ENCODE results near the gene G0S2.
A peak's percentile ranks its signal among the peaks of the same experiment; 100 is the strongest.

Gene G0S2

GRCh38 chr1:209674957-209675564, at the start of gene G0S2:
Gene G0S2 (plus strand): TSS chr1:209675412. CDS start chr1:209675685, 273 bp downstream.
- peak; percentile 0 to 61 for DNase-seq

GRCh38 chr1:209625791-209626285, 49.4 kb upstream of the G0S2 start:
- DNase-seq: no peak

GRCh38 chr1:209626346-209627026, 48.7 kb upstream of the G0S2 start:
- DNase-seq: no peak

DNA sequence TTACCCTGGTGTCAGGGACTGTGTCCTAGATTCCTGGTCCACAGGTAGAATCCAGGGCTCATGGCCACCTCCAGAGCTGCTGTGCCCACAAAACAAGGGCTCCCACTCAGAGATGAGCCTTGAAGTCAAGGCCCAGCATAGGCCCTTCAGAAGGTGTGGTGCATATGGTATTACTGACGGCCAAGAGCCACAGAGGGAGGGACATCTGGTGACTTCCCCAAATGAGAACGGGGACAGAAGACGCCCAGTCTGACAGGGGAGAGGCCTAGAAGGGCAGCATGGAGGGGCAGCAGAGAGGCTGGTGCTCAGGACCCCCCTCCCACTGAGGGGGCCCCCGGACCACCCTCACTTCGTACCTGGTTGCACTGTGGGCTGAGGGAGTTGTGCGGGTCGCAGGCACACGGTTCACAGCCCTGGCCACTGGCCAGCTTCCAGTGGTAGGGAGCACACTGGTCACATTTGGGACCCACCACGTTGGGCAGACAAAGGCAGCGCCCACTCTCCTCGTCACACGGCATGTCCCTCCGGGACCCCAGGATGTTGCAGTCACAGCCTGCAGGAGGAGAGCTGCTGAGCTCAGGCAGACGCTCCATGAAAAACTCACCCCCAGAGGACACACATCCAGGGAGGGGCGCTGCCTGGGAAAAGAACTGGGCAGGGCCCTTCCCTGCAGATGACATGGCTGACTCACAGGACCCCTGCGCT, 48.0 kb upstream of the G0S2 start:
- no peak for DNase-seq

- peak; percentile 1 to 58 for DNase-seq
Observed at GRCh38 chr1:209627732-209628196, 47.4 kb upstream of the G0S2 start.

DNA sequence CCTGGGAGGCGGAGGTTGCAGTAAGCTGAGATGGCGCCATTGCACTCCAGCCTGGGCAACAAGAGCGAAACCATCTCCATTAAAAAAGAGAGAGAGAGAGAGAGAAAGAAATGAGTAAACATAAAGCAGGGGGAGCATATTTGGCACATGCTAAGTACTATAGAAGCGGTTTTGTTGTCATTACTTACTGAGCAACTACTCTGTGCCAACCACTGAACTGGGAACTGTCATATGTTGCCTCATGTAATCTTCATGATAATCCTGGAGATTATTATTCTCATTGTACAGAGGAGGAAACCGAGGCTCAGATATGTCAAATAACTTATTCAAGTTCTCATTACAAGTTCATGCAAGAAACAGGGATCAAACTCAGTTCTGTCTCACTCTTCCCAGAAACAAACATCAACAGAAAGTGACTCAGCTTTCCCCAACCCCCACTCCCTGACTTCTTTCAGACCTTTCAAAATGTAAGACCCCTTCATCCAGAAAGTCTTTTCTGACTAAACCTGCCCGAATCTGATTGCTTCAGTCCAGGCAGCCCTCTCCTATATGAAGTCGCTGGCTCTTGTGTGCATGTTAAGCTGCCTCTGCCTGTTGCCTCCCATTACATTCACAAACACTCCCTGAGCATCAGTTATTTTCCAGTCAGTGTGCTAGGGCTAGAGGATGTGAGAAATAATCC, 46.5 kb upstream of the G0S2 start:
- no peak for DNase-seq

GRCh38 chr1:209629621-209630382, 45.4 kb upstream of the G0S2 start:
- no peak for DNase-seq

GRCh38 chr1:209630383-209631225, 44.6 kb upstream of the G0S2 start:
- DNase-seq: no peak

- DNase-seq: no peak
Observed at GRCh38 chr1:209633335-209633997, 41.7 kb upstream of the G0S2 start.

DNA sequence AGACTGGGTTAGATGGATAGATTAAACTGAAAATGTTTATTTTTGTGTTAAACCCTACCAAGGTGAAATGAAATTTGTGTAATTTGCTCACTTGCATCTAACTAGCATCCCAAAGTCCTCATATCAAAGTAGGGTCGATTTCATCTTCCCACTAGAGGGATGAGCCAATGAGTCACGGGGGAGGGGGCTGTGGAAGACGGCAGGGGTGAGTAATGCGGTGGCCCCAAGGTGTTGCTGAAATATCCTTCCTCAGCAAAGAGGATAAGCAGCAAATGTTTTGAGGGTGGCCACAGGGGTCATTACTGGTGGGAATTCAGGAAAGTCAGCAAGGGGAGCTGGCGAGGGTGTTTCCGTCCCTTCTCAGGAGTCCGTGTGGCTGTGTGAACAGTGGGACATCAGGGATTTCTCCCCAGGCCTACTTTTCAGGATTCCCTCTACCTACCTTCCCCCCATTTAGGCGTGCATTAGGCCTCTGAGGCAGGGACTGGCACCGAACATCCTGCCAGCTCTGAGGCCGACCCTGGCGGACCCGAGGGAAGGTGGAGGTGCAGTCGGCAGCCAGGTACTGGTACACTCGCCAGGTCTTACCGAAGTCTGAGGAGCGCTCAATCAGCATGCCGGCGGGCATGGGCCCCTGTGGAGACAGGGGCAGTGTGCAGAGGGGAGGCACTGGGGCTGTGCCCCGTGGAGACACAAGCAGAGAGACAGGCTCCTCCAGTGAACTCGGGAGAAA, 41.0 kb upstream of the G0S2 start:
- no peak for DNase-seq

DNA sequence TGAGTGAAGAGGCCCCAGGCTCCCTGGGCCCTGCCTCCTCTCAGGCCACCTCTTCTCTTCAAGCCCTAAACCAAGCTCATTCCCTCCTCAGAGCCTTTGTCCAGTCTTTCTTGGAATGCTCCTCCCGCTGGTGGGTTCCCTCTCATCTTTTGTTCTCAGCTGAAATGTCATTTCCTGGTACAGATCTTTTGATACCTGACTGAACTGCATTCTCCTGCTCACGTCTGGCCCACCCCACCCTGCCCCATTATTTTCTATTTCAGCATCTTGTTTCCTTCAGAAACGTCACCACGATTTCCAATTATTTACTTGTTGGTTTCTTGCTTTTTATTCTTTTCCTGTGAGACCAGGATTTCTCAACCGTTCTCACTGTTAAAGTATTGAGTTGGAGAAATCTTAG, 39.4 kb upstream of the G0S2 start:
- DNase-seq: no peak

DNA sequence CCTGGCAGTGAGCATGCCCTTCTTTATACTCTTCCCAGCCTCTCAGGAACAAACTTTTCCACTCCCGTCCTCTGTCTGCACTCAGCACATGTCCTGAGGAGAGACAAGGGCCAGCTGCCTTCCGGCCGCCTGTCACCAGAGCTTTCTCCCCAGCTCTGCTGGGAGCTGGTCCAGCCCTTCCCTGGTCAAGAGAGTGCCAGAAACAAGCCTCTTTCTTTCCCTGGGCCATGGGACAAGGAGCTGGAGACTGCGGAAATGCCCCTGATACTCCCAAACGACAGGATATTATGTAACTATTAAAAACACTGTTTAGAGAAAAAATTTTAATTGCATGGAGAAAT, 33.4 kb upstream of the G0S2 start:
- no peak for DNase-seq

DNA sequence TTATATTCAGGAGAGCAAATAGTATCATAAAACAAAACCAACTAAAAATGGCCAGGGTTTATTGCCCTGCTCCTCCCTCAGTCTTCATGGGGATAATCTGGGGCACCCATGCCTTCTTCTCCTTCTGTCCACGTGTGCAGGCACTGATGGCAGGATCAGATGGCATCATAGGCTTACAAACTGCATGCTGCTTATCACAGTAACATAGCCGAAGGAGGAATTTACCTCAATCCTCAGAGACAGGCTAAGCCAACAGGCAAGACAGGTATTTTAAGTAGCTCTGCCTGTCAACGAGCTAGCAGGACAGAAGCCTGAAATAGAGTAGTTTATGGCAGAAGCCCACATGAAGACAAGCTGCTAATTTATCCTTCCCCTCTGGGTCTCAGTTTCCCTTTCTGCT, 32.4 kb upstream of the G0S2 start:
- DNase-seq: no peak

DNA sequence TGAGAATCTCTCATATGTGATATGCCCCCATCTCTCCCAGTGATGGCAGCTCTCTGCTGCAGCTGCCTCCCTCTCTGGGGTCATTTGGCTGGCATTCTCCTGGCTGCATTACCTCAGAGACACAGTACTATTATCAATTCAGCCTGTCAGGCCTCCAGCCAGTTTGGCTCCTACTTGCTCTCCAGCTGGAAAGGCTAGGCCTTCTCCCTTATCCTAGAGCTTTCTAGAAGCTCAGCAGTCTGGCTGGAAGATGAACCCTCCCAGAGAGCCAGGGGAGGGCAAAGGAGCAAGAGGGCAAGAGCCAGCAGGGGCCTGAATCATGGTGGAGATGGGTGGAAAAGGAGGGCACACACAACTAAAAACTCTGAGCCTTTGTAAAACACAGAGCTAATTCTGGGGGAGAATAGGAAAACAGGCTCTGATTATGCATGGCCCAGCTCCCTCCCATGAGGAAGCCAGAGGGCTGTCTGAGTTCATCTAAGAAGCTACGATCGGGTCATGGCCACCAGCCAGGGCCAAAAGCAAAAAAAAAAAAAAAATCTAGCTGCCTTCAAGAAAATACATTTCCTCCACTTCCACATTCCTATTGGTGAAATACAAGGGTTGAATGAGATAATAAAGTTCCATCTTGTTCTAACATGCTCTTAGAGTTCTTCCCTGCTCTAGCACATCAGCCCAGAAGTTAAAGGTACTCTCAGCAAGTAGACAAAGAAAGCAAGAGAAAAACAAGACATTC, 31.8 kb upstream of the G0S2 start:
- DNase-seq: no peak

DNA sequence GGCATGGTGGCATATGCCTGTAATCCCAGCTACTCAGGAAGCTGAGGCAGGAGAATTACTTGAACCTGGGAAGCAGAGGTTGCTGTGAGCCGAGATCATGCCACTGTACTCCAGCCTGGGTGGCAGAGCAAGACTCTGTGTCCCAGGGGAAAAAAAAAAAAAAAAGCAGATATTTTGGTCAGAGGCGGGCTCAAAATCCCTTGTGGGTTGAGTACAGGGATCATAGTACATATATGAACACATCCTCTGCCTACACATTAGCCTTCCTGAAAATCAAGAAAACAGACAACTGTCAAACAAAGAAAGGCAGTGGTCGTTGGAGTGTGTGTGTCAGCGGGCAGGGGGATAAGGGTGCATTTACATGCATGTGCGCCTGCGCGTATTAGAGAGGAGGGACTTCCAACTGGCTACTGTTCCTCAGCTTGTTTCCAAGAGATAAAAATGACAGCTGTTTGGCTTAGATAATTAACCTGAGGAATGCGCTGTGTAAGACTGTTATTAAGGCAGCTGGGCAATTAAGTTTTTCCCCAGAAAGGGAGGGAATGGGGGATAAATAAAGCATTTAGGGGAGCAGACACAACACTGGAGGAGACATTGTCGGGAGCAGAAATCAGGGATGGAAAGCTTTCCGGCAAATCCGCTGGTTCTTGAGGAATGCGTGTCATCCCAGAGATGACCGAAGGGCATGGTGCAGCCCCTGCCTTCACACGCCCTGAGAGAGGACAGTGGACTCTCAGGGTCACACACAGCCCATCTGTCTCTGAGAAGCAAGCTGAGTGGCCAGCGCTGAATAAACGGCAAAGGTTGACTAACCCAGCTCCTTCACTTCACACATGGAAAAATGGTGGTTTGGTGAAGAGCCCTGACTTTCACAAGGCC, 29.4 kb upstream of the G0S2 start:
- DNase-seq: no peak

DNA sequence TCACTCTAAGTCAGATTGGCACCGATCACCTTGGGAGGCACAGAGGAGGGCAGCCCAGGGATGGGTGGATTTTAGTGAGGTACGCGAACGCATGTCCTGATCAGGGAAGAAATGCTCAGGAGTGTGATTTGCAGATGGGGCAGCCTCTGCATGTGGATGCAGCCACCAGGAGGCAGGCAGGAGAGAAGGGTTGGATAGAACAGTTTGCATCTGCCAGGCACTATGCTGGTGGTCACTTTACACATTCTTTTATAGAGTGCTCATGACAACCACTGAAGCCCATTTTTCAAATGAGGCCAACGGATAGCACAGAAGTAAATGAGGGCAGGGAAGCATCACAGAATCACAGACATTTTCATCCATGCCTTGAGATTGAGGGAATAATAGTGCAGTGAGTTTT, 28.7 kb upstream of the G0S2 start:
- no peak for DNase-seq

GRCh38 chr1:209647156-209647555, 28.1 kb upstream of the G0S2 start:
- DNase-seq: no peak

- no peak for DNase-seq
Observed at GRCh38 chr1:209648346-209648745, 26.9 kb upstream of the G0S2 start.
